HG02840 (cell line): Measurements from ENCODE around the gene NR1H4.
"Not testable (repeated sequence)": the region's sequence is repeated elsewhere in the genome, so short reads cannot be mapped to it uniquely, and the experiment has no call there.

Experiments used
- ATAC-seq: cut with Tn5 transposase; IDR thresholded peaks from one replicate; pipeline ENCODE4 v1.9.1; 2021; ENCODE audit warnings: mild to moderate bottlenecking, moderate library complexity, moderate number of reproducible peaks; ENCODE audit not compliant: unreplicated experiment, low FRiP score

The NR1H4 gene

DNA sequence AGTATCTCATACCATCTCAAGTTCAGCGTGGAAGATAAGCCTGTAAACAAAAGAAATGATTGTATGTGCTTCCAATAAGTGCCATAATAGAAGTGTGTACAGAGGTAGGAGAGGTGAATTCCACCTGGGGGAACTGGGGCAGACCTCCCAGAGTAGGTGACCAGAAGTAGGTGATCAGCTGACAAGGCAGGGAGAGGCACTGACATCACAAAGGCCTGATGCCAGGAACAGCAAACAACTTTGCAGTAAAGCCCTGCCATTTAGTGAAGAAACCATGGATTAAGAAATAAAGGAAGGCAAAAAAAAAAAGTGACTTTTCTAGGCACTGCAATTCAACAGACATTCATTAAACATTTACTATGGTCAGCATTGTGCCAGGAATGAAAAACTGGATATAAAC, 31.1 kb downstream of the NR1H4 start:
- no peak for ATAC-seq

DNA sequence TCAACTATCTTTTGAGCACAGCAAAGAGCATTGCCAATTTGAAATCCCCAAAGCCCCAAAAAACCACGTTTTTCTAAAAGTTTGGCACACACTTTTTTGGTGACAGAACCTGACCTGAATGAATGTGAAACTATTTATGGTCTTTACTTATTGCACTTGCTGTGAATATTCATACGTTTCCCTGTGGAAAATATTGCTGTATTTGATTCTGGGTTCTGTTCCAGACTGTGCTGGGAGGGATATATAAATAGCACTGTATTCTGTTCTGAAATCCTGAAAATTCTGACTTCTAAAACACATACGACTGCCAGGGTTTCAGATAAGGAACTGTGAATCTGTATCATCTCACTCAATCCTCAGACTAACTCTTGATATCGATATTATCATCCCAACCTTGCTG, 35.1 kb downstream of the NR1H4 start:
- ATAC-seq = no peak

DNA sequence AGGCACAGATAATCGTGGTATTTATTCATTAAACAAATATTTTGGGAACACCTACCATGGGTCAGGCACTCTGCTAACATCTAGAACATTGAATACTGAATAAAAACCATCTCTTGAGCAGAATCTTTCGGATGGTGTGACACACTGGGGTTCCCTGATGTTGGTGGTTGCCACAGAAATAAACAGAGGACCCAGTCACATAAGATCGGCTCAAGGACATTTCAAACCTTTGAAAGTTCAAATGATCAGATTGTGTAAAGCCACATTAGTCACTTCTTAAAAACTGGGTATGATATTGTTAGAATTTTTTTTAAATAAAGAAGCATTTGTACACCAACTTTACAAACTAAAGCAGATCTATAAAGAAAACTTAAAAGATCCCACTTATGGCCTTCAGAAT, 39.0 kb downstream of the NR1H4 start:
- no peak for ATAC-seq

DNA sequence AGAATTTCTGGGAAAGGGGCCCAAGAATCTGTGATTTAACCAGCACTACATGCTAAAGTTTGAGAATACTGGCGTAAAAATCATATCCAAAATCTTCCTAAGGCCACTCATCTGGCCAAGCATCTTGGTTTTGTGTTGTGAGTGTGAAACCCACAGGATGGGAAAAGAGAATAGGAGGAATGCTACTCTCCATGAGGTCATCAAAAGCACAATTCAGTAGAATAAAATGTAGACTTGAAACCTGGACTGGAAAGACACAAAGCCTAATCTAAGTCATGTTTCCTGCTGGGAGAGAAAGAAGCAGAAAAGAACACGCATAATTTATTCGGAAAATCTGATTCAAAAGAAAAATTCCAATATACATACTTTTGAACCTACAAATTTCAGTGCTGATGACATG, 42.3 kb downstream of the NR1H4 start:
- ATAC-seq = no peak

DNA sequence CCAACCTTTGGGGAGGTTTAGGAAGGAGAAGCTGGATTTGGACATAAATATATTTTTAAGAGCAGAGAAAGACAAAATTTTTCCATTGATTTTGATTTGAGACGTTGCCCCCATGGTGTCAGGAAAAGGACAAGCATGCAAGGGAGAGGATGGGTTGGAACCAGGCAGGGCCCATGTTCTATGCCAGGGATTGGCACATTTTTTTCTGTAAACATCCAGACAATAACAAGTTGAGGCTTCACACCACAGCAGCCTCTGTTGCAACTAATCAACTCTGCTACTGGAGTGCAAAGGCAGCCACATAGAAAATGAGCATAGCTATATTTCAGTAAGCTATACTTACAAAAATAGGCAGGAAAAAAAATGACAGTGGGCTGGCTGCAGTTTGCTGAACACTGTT, 44.7 kb downstream of the NR1H4 start:
- no peak for ATAC-seq

DNA sequence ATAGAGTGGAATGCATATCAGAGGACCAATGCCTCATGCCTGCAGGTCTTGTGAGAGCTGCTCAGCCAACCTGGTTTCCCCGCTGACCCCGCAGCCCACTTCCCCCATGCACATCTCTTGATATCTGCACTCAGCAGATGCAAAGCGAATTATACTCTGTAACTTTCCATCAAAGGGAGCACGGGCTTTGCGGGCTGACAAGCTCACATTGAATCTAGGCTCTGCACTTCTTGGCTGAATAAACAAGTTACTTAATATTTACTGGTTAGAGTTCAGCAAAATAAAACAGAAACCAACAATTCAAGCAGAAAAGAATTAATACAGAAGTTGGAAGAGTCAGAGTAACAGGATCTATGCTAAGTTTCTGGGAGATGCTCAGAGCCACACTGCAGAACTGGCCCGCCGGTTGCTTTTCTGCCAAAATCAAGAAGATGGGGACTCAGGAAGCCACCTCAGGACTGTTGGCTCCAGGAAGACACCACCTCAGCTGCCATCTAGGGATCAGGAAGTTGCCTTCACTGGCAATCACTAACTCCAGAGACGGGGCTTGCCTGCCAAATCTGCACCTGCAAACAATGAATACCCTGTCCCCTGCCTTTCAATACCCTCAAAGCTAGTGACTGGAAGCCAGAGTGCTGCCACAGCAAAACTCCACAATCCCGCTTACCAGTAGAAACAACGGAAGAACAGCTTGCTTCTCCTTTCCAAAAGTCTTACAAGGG, 46.5 kb downstream of the NR1H4 start:
- ATAC-seq = no peak

DNA sequence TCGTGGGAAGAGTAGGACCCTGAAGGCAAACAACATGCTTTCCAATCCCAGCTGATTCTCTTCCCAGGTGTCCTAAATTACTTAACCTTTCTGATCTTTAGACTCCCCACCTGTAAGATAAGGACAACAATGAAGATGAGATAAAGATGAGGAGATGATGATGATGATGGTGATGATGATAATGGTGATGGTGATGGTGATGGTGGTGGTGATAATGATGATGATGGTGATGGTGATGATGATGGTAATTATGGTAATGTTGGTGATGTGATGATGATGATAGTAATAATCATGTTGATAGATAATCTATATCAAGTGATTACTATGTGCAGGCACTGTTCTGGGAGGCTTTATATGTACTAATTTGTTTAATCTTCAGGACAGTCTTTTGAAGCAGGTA, 48.3 kb downstream of the NR1H4 start:
- ATAC-seq = no peak

DNA sequence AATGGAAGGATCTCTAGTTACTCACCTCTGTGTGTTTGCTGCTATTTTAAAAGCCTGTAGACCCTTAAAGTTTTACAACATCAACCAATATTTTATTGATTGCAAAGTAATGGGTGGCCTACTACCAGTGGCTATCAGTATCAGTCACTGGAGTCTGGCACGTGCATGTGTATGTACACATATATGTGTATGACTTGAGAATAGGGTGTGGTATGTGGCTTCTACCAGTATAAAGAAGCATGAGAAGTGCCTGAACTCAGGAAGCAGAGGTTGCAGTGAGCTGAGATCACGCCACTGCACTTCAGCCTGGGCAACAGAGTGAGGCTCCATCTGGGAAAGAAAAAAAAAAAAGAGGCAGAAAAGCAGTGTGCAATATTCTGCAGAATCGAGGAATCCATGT, 54.4 kb downstream of the NR1H4 start:
- no peak for ATAC-seq

DNA sequence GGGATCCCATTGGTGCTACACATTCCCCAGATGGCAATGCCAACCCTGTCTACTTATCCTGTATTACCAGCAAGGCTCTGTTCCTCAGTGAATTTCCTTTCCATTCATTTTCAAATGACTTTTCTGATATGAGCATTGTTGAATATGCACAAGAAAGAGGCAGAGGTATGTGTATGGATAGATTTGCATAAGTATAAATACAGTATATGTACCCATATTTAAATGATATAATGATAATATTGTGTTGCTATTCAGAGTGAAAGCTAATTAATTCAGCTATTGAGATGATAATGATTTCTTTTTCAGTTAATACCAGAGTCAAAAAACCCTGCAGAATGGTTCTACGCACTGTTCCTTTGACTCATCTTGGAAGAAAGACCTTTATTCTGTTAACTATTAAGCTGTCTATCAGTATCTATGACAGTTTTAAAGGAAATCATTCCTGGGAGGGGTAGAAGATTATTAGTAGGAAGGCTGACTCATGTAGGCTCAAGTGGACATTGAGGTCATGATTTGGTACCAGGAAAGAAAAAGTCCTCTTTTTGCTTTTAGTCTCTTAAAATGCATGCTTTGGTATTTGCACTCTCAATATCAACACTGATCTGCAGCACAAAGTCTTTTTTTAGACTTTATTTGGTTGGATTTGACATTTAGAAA, 54.9 kb downstream of the NR1H4 start:
- ATAC-seq = no peak

DNA sequence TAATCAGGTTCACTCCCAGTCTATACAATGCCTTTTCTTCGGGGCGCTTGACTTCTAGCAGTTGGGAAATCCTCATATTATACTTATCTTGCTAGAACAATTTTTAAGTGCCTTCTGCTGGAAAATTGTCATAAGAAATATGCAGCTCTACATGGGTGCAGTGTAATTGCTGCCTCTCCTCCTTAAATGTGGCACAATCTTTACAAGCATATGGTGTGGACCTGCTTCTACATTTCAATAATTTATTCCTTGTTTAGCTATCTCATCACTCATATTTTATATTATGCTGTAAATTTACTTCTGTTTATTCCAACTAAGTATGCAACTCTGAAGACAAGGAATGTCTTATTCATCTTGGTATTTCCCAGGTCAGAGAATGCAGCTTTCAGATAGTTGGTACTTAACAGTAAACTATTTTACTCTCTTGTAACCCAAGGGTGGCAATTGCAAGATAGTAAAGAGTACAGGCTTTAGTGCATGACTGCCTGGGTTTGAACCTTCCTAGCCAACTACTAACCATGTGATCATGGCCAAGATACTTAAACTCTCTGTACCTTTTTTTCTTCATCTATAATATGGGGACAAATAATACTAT, 56.2 kb downstream of the NR1H4 start:
- no peak for ATAC-seq

DNA sequence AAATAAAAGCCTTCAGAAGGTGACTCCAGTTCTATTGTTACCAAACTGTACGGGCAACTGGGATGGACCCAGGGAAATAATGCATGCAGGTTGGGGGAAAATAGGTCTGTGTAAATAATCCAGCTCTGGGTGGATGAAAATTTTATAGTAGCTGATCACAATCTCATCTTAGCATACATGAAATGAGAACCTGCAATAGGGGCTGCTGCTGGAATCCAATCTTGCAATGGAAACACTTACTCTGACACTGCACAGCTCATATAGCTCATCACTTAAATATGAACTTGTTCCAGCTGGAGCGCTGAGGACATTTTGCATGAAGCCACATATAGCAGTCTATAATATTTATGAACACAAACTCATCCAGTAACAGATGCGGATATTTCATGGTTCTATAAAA, 59.7 kb downstream of the NR1H4 start:
- no peak for ATAC-seq

DNA sequence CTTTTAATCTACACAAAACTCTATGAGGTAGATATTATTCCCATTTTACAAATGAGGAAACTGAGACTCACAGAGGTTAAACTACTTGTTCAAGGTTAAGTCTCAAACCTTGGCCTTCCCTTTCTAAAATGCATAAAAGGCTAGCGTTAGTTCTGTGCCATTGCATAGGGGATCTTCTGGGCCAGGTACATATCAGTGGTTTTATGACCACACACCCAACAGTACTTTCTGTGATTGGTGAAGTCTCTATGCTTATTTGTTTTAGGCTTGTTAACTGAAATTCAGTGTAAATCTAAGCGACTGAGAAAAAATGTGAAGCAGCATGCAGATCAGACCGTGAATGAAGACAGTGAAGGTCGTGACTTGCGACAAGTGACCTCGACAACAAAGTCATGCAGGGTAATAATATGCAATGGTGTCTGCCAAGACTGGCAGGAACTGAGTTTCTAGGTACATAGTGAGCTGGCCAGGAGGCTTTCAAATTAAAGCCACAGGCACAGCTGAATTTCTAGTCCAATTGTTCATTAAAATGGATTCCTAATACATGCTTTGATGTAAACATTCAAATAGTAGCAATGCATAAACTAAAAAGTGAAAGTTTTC, 61.1 kb downstream of the NR1H4 start:
- no peak for ATAC-seq

DNA sequence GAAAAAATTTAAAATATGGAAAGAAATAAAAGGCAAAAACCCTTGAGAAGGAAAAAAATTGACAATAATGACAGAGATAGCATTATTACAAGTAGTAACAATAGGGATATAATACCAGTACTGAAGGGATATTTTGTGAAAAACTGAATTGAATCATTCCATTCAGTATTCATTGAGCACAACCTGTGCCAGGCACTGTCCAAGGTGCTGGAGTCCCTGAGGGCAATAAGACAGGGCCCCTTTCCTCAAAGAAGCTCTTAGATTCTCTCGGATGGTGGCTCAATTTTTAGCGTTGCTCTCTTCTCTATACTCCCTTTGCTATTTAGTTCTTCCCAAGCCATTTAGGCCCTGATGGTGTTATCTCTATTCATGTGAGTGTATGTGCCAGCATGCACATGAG, 65.5 kb downstream of the NR1H4 start:
- no peak for ATAC-seq

DNA sequence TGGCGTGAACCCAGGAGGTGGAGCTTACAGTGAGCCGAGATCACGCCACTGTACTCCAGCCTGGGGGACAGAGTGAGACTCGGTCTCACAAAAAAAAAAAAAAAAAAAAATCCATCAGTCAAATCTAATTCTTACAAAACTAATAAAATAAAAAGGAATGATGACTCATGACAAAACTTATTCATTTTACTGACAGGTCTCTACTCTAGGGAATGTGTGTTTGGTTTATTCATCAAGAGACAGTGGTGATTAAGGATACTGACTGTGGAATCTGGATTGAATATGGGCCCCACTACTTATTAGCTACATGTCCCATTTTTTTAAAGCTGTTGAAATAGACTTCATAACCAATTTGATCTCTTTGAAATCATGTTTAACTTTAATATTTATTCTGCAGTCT, 70.5 kb downstream of the NR1H4 start:
- no peak for ATAC-seq

DNA sequence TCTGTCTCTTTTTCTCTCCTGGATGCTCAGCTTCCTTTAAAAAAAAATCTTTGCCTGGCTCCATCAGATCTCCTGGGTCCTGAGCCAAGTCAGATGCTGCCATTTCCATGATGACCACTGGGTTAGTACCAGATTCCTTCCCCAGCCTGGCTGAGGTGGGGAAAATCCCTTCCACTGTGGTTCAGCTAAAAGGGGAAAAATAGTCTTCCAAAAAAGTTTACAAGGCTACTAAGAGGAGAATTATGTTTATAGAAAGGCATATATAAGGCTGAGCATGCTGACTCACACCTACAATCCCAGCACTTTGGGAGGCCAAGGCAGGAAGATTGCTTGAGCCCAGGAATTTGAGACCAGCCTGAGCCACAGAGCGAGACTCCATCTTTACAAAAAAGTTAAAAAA, 71.4 kb downstream of the NR1H4 start:
- ATAC-seq = no peak

DNA sequence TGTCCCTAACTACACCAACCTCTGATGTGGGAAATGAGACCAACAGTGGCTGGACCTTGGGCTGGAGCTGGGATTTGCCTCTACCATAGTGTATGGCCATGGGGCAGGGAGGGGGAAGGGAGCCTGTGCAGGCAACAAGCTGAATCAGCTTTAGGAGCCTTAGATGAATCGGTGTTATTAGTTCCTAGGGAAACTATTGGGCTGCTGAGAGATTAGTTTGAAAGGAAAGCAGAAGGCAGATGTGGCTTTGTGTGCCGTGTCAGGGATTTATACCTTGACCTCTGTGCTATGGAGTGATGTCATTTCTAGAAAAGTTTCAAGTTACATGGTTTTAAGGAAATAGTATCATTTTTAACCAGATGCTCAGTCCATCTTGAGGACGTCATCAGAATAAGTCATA, 80.3 kb downstream of the NR1H4 start:
- no peak for ATAC-seq

DNA sequence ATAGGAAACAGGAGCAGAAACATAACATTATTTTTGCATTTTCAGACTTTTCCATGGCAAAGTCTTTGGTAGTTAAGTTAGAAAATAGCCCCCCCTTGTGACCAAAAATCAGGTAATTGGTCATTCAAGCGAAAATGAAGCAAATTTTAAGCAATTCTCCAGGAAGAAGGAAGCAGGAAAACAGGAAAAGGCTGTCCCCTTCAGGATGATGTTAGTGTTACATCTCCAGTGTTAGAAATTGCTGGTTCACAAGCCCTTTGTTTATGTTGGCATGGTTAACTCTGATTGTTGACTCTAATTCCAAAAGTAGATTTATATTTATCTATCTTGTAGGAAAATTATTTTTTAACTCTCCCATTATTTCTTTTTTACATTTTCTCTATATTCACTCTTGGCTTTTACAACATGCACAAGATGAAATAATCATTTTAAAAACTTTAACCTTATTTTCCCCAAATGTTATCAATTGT, 81.0 kb downstream of the NR1H4 start:
- no peak for ATAC-seq

DNA sequence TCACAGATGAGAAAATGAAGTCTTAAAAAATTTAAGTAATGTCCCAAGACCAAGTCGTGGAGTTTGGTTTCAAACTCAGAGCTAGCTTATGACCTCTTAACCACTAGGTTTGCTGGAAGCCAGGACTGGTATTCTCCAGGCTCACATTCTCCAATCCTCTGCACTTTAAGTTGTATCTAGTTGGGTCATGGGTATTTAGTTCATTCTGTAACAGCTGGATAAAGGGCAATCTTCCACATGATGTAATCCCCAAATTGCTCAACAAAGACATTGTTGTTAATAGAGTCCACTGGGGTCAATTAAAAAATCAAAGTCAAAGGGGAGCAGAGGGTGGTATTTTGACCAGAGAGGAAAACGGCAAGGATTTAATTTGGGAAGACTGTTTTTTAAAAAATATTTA, 82.1 kb downstream of the NR1H4 start:
- ATAC-seq = no peak

DNA sequence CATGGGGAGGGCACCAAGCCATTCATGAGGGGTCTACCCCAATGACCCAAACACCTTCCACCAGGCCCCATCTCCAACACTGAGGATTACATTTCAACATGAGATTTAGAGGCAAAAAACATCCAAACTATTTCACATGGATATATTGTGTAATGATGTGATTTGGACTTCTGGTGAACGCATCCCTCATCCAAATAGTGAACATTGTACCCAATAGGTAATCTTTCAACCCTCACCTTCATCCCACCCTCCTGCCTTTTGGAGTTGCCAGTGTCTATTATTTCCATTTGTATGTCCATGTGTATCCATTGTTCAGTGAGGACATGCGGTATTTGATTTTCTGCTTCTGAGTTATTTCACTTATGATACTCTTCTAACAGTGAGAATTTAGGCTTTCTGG, 83.7 kb downstream of the NR1H4 start:
- ATAC-seq = no peak

DNA sequence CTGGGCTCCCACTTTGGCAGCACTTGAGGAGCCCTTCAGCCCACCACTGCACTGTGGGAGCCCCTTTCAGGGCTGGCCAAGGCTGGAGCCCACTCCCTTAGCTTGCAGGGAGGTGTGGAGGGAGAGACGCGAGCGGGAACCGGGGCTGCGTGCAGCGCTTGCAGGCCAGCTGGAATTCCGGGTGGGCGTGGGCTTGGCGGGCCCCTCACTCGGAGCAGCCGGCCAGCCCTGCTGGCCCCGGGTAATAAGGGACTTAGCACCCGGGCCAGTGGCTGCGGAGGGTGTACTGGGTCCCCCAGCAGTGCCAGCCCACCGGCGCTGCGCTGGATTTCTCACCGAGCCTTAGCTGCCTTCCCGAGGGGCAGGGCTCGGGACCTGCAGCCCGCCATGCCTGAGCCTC, 85.6 kb downstream of the NR1H4 start:
- not testable (repeated sequence) for ATAC-seq

DNA sequence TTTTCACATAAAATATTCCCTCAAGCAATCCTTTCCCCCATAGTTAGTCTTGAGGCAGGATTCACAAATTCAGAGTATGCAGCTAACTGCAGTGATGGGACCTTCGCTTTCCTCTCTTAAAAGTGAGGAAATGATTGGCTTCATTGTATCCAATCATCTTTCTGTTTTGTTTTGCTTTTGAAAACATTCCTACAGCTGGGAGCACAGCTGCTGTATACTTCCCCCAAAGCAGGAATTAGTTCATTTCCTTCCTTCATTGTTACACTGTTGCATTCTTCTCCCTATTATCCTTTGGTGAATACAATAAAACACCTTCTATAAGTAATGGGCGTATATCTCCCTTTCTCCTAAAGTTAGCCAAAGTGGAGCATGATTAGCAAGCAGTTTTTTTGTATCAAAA, 90.4 kb downstream of the NR1H4 start:
- ATAC-seq = no peak
